Lower leg skin (tissue), 4 donors: ENCODE data around the gene JAK1. TPM values are rescaled to one million over a fixed set of nuclear protein-coding genes. Genes with fewer than 3 reads are reported as not detected.
A peak's percentile ranks its signal among the peaks of the same experiment; 100 is the strongest.
"Not testable (repeated sequence)": the region's sequence is repeated elsewhere in the genome, so short reads cannot be mapped to it uniquely, and the experiment has no call there.

Experiments
- DNase-seq, 2 donors: peaks; one replicate each; pipeline ENCODE4 v3.0.0-alpha.2; 2019; ENCODE audit warnings: low spot score in 2 of 2
- H3K4me3 ChIP-seq: fragments of 200-600 bp; sonication (generic); 2 replicates; pipeline ENCODE4 v1.5.1; 2017; ENCODE audit warnings: mild to moderate bottlenecking, low read depth; ENCODE audit not compliant: poor library complexity, severe bottlenecking
- POLR2A ChIP-seq, 2 donors: fragments of 450-650 bp; IDR thresholded peaks; one replicate each; pipeline ENCODE4 v1.6.1; 2016 to 2017; ENCODE audit warnings: antibody characterized with exemption in 2 of 2, mild to moderate bottlenecking in 1 of 2, moderate library complexity in 1 of 2
- WGBS, 2 donors: methylation state at CpG; one replicate each; pipeline ENCODE4 v1.1.5; 2018; 5-methylcytosine and 5-hydroxymethylcytosine counted together
- intact Hi-C: fragments of 100-400 bp; cut with DNase I; formaldehyde crosslinking; loops from one replicate; pipeline ENCODE4 v1.15.0; 2023; ENCODE audit warnings: low total_unique reads
- total RNA-seq, 4 donors: library from RNA; depleted of rRNA; stranded (reverse); fragments of >200 nt; gene quantifications; one replicate each; pipeline ENCODE4 v1.1.0, GENCODE V29; 2016
- TF ChIP-seq, protein P1 (sequence below), 3 donors: fragments of 450-650 bp; IDR thresholded peaks; one replicate each; pipeline ENCODE4 v1.5.1; 2016; ENCODE audit warnings: antibody characterized with exemption in 3 of 3, mild to moderate bottlenecking in 3 of 3, moderate library complexity in 2 of 3

Gene JAK1
- total RNA-seq, 4 donors from 2014 or later: 97.1 to 159 (median 129) TPM

DNA sequence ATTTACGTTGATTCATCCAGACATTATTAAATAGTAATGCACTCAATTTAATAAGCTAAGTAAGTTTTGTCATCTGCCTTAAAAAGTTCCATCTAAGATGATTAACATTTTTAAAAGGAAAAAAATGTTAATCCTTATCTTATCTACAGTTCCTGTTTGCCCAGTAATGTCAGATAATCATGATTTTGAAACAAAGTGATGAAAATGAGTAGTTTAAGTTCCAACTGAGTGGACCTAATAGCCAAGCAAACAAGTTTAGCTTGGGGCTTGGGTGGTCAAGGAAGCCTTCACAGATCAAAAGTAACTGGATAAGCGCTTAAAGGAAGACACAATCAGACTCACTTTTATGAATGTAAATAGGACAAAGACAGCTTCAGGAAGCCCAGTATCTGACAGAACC is 40.5 kb upstream of the JAK1 start:
- WGBS, 2 donors: 96 to 97% methylated on average over 2 of the region's 2 CpGs
- DNase-seq: no peak

GRCh38 chr1:65003316-65003664 is 36.9 kb upstream of the JAK1 start:
- no peak for TF ChIP-seq POLR2A (IDR thresholded peaks at IDR 0.05)
- TF ChIP-seq, protein P1, sequence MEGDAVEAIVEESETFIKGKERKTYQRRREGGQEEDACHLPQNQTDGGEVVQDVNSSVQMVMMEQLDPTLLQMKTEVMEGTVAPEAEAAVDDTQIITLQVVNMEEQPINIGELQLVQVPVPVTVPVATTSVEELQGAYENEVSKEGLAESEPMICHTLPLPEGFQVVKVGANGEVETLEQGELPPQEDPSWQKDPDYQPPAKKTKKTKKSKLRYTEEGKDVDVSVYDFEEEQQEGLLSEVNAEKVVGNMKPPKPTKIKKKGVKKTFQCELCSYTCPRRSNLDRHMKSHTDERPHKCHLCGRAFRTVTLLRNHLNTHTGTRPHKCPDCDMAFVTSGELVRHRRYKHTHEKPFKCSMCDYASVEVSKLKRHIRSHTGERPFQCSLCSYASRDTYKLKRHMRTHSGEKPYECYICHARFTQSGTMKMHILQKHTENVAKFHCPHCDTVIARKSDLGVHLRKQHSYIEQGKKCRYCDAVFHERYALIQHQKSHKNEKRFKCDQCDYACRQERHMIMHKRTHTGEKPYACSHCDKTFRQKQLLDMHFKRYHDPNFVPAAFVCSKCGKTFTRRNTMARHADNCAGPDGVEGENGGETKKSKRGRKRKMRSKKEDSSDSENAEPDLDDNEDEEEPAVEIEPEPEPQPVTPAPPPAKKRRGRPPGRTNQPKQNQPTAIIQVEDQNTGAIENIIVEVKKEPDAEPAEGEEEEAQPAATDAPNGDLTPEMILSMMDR (IDR thresholded peaks at IDR 0.05): no peak
- H3K4me3 ChIP-seq: no peak overlapping the region
- no peak for DNase-seq
- WGBS, 2 donors: 5 to 14% methylated on average over 11 of the region's 11 CpGs
- intact Hi-C loops: no loop called here

More for the DNA sequence above, 40.5 kb upstream of the JAK1 start:
- TF ChIP-seq, protein P1 (IDR thresholded peaks at IDR 0.05): no peak
- no peak for TF ChIP-seq POLR2A (IDR thresholded peaks at IDR 0.05)
- no peak overlapping the region for H3K4me3 ChIP-seq
- intact Hi-C loops: no loop called here

DNA sequence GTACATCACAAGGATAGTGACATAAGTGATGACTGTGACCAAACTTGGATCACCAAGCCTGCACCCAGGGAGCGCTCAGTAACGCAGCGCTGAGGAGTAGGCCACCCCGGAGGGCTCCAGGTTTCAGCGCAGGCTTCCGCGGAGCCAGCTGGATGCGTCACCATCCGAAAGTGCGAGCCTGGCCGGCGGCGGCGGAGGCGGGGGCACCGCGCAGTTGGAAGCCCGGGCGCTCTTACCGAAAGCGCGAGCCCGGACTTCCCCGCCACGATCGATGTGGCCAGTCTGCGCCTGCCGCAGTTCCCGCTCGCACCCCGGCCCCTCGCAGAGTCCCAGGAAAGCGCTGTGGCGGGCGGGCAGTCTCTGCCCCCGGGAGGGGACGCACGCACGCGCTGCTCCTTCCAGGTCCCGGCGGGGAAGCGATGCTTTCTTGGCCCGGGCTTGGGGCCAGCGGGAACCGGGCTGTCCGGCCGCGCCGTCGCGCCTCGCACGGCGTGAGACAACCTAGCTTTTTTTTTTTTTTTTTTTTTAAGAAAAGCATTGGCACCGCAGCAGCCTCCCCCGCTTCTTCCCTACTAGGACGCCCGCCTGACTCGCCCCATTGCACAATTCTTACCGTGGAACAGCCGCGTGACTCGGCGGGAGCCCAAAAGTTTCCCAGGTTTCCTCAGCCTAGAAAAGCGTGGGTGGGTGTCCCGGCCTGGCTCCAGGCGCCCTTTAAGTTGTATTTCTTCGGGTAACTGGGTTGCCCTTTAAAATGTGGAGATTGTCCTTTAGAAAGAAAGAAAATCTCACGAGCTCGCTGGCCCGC is 36.4 kb upstream of the JAK1 start:
- TF ChIP-seq, protein P1 (IDR thresholded peaks at IDR 0.05): no peak
- no peak for TF ChIP-seq POLR2A (IDR thresholded peaks at IDR 0.05)
- peak; percentile 92 to 99 for DNase-seq
- H3K4me3 ChIP-seq: peak overlapping the region; percentile 50
- 1% methylated on average over 45 to 53 of the region's 72 CpGs for WGBS, 2 donors
- intact Hi-C loops: no loop called here

DNA sequence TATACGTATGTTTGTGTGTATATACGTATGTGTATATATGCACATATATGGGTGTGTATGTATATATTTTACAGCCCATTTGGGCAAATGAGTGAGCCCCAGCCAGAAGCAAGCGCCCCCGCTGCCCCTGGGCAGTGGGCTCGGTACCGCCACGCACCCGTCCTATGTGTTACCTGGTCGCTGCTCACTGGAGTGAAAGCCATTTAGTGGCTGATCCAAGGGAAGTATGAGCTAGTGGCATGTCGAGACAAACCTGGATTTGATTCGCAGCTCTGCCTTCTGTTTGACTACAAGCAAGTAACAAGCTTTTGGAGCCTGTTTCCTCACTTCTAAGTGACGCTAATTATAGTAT is 35.8 kb upstream of the JAK1 start:
- intact Hi-C loops: no loop called here
- no peak overlapping the region for H3K4me3 ChIP-seq
- WGBS, 2 donors: 36% methylated on average over 11 to 12 of the region's 12 CpGs
- TF ChIP-seq, protein P1 (IDR thresholded peaks at IDR 0.05): no peak
- TF ChIP-seq POLR2A (IDR thresholded peaks at IDR 0.05): no peak
- no peak for DNase-seq

GRCh38 chr1:65001231-65001792 is 35.0 kb upstream of the JAK1 start:
- WGBS, 2 donors: 36 to 42% methylated on average over 18 of the region's 18 CpGs
- TF ChIP-seq, protein P1 (IDR thresholded peaks at IDR 0.05): no peak
- TF ChIP-seq POLR2A (IDR thresholded peaks at IDR 0.05): no peak
- intact Hi-C loops: no loop called here
- peak; percentile 82 to 97 for DNase-seq
- H3K4me3 ChIP-seq: no peak overlapping the region

GRCh38 chr1:64998425-64998948 is 32.1 kb upstream of the JAK1 start:
- intact Hi-C loops, H3K4me3 ChIP-seq: not testable (repeated sequence)
- DNase-seq: peak in 1 of 2 donors; percentile 7
- whole genome bisulfite sequencing, 2 donors: 85 to 90% methylated on average over 4 of the region's 4 CpGs
